ENCODE data around the gene NEK1. TPM values are rescaled to one million over a fixed set of nuclear protein-coding genes. Genes with fewer than 3 reads are reported as not detected.

Gene NEK1
- total and polyA plus RNA-seq, 2 of the 13 experiments (the other 11 are each of a cell fraction or from before 2014, with no cell fraction given): 2.9 to 5.4 TPM

DNA sequence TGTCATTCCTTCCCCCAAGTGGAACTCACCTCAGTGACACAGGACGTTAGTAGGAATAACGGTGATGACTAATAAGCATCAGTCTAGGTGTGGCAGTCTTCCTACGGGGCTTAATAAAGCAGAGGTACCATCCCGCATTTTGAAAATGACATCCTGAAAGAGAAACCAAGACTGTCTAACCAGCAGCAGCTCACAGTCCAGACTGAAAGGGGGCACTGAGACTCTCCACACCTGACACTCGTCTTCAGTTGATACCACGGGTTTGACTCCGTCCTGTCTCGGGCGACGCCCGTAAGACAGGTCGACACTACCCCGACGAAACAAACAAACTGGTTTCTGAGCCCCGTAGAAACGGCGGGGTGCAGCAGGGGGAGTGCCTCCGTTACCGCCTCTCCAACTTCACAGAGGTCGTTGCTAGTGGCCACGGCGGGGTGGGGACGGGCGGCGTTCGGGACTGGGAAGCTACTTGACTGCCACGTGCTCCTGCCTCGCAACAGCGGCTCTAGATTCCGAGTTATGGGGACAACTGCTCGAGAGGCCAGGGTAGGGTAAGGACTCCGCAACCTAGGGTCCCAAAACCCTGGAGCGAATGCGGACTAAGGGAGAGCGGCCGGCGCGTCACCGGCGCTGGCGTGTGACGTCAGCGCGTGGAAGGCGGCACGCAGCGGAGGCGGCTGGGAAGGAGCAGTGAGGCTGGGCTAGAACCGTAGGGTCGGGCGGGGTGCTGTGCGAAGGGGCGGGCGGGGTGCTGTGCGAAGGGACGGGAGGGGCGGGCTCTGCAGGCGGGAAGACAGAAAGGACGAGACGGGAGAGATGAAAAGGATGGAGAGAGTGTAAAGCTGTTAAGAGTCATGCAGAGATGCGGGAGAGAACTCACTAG is at the start of gene NEK1 (continued):
- no peak for TF ChIP-seq HNRNPK (IDR thresholded peaks at IDR 0.05; ENCODE audit: low read depth, low read length, poor library complexity, severe bottlenecking)
- TF ChIP-seq ZNF746 (CRISPR knock-in tag; IDR thresholded peaks at IDR 0.05): 0 out of 2 replicates have a peak, but pooled peaks have one; percentile 55
- TF ChIP-seq ZNF781 (CRISPR knock-in tag; IDR thresholded peaks at IDR 0.05; ENCODE audit: borderline replicate concordance, not compliant biosample characterization): no peak
- TF ChIP-seq ZNF235 (CRISPR knock-in tag; IDR thresholded peaks at IDR 0.05; ENCODE audit: borderline replicate concordance): peak; percentile 64; the same call in 1 of the 2 replicates
- TF ChIP-seq KDM1A (CRISPR knock-in tag; IDR thresholded peaks at IDR 0.05): no peak
- no peak for TF ChIP-seq SETDB1 (CRISPR knock-in tag; IDR thresholded peaks at IDR 0.05; ENCODE audit: borderline replicate concordance)
- peak; percentile 50; the same call in 1 of the 2 replicates for TF ChIP-seq NR2C2 (CRISPR knock-in tag; IDR thresholded peaks at IDR 0.05; ENCODE audit: borderline replicate concordance)
- TF ChIP-seq ZBTB7B (CRISPR knock-in tag; IDR thresholded peaks at IDR 0.05): no peak
- TF ChIP-seq CBFB (CRISPR knock-in tag; IDR thresholded peaks at IDR 0.05): no peak; the same call in 1 of the 2 replicates
- peak; percentile 79 for TF ChIP-seq ZSCAN31 (CRISPR knock-in tag; IDR thresholded peaks at IDR 0.05; ENCODE audit: low read depth)
- no peak for TF ChIP-seq ZNF230 (CRISPR knock-in tag; IDR thresholded peaks at IDR 0.05)
- no peak for TF ChIP-seq CBX5 (CRISPR knock-in tag; IDR thresholded peaks at IDR 0.05; ENCODE audit: borderline replicate concordance)
- TF ChIP-seq NFE2L2 (IDR thresholded peaks at IDR 0.05; ENCODE audit: low read length): no peak
- no peak for TF ChIP-seq FOXP1 (IDR thresholded peaks at IDR 0.05)
- no peak for TF ChIP-seq FOXP1 (CRISPR knock-in tag; IDR thresholded peaks at IDR 0.05)
- TF ChIP-seq ARNT2 (CRISPR knock-in tag; IDR thresholded peaks at IDR 0.05; ENCODE audit: low read depth): no peak
- TF ChIP-seq ZNF513 (CRISPR knock-in tag; conservative IDR thresholded peaks at IDR 0.05): no peak
- TF ChIP-seq HNF1A (IDR thresholded peaks at IDR 0.05; ENCODE audit: low read depth): no peak
- peak; percentile 52; the same call in 1 of the 2 replicates for TF ChIP-seq HNF1A (CRISPR knock-in tag; IDR thresholded peaks at IDR 0.05; ENCODE audit: borderline replicate concordance)
- TF ChIP-seq TMF1 (CRISPR knock-in tag; IDR thresholded peaks at IDR 0.05; ENCODE audit: low read depth): no peak
- TF ChIP-seq, protein P1, sequence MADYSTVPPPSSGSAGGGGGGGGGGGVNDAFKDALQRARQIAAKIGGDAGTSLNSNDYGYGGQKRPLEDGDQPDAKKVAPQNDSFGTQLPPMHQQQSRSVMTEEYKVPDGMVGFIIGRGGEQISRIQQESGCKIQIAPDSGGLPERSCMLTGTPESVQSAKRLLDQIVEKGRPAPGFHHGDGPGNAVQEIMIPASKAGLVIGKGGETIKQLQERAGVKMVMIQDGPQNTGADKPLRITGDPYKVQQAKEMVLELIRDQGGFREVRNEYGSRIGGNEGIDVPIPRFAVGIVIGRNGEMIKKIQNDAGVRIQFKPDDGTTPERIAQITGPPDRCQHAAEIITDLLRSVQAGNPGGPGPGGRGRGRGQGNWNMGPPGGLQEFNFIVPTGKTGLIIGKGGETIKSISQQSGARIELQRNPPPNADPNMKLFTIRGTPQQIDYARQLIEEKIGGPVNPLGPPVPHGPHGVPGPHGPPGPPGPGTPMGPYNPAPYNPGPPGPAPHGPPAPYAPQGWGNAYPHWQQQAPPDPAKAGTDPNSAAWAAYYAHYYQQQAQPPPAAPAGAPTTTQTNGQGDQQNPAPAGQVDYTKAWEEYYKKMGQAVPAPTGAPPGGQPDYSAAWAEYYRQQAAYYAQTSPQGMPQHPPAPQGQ (CRISPR knock-in tag; IDR thresholded peaks at IDR 0.05; ENCODE audit: borderline replicate concordance): no peak
- TF ChIP-seq PHF20 (CRISPR knock-in tag; IDR thresholded peaks at IDR 0.05): peak; percentile 73; the same call in 1 of the 2 replicates
- no peak for TF ChIP-seq ZNF24 (IDR thresholded peaks at IDR 0.05)

Data from HepG2 (cell line).